GM19240 (cell line): Measurements from ENCODE around the gene MFAP3.
"Not testable (repeated sequence)": the region's sequence is repeated elsewhere in the genome, so short reads cannot be mapped to it uniquely, and the experiment has no call there.

Experiments
- DNase-seq: peaks from one replicate; pipeline ENCODE4 v3.0.0; 2011; ENCODE audit warnings: low spot score; ENCODE audit not compliant: insufficient read length

MFAP3 gene

DNA sequence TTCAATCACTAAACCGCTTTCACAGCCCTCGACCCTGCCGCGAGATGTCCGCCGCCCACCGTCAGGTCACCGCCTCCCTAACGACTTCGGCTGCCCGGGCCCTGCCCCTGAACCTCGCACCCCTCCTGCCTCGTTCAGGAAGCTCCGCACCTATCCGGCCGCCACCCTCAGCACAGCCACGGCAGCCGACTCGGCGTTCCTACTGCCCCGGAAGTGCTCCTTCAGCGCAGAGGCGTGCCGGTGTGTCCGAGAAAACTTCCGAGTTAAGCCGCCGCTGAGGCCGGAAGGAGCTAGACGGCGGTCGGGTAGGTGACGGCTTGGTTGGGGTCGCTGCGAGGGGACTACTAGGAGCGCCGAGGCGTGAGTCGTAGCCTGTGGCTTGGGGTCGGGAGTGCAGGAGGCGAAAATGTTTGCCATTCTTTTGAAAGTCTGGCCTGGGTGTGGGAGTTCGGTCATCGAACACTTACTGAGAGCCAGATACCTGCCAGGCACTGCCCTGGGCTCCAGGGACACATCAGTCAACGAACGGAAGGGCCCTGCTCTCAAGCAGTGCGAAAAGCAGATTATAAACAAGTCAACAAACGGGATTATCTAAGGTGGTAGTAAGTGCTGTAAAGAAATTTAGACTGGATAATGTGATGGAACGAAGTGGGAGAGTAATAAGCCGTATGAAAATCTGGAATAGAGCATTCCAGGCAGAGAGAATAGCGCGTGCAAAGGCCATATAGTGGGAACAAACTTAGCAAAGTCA, at the start of gene MFAP3, which contains the start of gene FAM114A2:
Gene MFAP3, plus strand, starts transcription at position 261 of the 751 bp plus-strand sequence. CDS start 10,756 bp downstream, outside the sequence.
Gene FAM114A2, minus strand, starts transcription at position 204 of the 751 bp plus-strand sequence. CDS start 3,957 bp downstream, outside the sequence.
- DNase-seq: peak; percentile 78

DNA sequence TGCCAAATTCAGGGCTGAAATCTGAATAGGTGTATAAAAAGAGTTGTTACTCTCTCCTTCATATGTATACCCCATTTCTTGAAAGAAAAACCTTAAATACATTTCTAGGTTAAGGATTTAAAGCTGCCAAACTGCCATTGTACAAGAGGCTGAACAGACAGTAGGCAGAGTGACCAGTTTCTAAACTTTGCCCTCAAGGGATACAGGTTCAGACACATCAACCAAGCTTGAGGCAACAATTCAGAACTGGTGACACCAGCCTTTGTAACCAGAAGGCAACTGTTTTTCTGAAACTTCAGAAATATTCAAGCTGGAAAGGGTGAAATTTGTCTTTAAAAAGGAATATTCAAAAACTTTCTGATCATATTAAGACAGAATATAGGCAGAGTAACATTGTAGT, 47.6 kb upstream of the MFAP3 start:
- no peak for DNase-seq

DNA sequence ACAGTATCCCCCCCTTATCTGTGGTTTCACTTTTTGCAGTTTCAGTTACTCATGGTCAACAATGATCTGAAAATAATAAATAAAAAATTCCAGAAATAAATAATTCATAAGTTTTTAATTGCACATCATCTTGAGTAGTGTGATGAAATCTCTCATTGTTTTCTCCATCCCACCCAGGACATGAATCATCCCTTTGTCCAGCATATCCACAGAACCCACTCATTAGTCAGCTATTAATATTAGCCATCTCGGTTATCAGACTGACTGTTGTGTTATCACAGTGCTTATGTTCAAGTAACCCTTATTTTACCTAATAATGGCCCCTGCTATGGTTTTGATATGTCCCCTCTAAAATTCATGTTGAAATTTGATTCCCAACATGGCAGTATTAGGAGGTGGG, 40.8 kb upstream of the MFAP3 start:
- DNase-seq: no peak

DNA sequence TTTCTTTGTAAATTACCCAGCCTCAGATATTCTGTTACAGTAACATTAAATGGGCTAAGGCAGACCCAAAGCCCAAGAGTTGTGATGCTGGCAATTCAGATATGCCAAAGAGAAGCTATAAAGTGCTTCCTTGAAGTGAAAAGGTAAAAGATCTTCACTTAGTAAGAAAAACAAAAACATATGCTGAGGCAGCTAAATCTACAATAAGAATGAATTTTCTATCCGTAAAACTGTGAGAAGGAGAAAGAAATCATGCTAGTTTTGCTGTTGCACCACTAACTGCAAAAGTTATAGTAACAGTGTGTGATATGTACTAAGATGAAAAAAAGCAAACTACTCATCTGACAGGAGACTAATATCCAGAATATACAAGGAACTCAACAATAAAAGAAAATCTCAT, 40.0 kb upstream of the MFAP3 start:
- no peak for DNase-seq

DNA sequence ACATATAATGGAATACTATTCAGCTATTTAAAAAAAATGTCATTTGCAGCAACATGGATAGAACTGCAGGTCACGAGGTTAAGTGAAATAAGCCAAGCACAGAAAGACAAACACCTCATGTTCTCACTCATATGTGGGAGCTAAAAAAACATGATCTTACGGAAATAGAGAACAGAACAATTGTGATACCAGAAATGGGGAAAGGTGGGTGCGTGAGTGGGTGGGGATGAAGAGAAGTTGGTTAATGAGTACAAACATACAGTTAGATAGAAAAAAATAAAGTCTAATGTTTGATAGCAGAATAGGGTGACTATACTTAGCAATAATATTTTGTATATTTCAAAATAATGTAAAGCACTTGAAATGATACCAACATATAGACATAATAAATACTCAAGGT, 38.8 kb upstream of the MFAP3 start:
- no peak for DNase-seq

DNA sequence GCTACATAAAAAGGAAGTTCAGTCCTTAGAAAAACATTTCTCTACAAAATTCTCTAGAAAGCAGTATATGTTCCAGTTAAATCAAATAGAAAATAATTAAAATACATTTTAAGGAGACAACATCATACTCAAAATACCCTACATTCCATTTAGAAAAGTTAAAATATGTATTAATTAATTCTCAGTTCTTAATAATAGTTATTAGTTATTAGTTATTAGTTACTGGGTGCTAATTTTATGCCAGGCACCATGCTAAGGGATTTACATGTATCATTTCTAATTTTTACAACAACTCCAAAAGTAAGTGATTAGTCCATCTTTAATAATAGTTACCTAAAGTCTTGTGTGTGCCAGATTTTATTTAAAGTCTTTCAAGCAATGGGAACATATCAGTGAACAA, 38.1 kb upstream of the MFAP3 start:
- no peak for DNase-seq

DNA sequence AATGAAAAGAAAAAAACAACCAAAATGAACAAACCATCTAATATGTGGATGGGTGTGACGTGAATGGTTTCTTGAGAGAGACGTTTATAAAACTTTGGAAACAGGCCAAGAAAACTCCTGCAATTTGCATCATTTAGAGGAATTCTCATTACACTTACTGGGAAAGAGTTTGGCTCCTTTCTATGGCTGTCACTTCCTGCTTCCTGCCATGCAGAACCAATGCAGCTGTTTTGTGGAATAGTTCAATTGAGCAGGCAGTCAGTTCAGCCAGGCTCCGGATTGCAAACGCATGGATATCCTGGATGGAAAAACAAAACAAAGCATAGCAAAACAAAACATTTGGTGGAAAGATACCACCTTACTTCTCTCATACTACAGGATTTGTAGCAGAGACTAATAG, 36.7 kb upstream of the MFAP3 start:
- no peak for DNase-seq

DNA sequence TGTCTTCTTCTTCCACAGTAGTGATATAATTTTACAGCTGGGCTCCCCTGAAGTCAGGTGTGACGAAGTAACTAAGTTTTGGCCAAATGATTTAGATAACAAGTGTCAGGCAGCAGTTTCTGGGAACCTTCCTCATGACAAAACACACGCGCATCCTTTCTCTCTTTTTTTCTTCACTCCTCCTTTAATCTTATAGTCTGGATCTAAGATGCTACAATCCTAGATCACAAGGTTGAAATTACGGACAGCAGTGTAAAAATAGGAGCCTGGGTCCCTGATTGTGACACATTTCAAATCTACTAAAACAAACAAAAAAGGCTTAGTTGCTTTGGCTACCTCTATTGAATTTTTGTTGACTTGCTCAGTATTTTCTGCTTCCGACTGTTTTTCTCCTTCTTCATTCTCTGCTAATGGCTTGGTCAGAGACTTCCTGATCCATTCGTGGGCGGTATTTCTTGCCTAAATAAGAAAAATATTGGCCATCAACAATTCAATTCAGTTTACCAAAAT, 36.2 kb upstream of the MFAP3 start:
- DNase-seq: no peak

DNA sequence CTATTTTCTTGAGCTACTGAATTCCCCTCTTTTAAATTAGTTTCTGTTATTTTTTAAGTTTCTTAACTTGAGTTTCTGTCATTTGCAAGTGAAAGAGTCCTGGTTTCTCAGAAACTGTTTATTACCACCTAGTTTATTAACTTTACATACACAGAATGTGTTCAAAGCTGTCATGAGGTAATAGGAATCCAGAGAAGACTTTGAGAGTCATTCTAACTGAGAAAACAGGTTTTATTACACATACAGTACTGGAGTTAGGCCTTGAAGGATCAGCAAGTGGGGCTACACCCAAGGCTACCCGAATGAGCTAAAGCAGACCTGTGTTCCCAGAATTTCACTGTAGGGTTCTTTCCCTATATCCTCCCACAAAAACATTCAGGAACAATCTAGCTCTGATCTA, 33.1 kb upstream of the MFAP3 start:
- DNase-seq: no peak

DNA sequence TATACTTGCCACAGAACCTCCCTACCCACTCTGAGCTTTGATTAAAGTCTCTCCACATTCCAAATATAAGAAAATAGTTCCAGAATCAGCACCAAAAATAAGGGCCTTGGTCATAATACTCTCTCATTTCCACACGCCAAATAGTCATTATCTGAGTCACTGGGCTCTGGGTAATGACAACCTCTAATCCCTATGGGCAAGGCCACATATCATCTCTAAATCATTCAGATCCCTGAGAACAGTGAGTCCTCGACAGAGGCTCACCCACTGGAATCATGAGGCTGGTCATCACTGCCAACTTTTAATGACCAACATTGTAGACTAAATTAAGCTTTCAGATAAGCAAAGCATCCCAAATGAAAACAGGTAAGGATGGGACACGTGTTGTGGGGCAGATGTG, 28.1 kb upstream of the MFAP3 start:
- DNase-seq: no peak

DNA sequence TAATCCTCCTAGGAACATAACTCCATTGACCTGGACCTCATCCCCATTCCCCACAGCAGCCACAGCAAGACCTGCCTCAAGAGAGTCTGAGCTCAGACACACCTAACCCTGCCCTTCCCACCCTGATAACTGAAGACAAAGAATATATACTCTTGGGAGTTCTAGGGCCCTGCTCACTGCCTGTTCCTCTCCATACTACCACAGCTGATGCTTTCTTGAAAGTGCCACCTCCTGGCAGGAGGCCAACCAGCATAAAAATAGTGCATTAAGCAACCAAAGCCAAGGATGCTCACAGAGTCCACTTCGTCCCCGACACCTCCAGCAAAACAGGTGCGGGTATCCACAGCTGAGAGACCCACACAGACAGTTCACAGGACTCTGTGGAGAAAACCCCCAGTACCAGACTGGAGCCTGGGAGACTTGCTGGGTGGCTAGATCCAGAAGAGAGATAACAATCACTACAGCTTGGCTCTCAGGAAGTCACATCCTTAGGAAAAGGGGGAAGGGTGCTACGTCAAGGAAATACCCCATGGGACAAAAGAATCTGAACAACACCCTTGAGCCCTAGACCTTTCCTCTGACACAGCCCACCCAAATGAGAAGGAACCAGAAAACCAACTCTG, 23.6 kb upstream of the MFAP3 start:
- DNase-seq: no peak

DNA sequence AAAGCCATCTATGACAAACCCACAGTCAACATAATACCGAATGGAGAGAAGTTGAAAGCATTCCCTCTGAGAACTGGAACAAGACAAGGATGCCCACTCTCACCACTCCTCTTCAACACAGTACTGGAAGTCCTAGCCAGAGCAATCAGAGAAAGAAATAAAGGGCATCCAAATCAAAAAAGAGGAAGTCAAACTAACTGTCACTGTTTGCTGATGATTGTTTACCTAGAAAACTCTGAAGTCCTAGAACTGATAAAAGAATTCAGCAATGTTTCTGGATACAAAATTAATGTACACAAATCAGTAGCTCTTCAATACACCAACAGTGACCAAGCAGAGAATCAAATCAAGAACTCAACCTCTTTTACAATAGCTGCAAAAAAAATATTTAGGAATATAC, 19.8 kb upstream of the MFAP3 start:
- not testable (repeated sequence) for DNase-seq

DNA sequence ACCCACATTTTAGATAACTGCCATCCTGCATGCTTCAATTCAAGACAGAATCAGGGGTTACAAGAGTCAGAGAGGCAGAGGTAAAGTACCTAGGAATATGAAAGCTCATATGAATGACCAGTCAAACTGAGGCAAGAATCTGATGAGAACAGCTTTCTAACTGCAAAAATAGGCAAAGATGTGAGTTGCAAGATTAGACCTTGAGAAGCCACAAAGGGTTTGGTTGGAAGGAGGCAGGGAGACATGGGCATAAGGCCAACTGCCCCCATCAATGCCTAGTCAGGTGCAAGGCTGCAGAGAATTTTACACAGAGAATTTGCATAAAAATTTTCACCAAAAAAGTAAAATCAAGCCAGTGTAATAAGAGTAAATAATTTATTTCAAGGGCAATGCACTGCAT, 12.8 kb upstream of the MFAP3 start:
- no peak for DNase-seq

DNA sequence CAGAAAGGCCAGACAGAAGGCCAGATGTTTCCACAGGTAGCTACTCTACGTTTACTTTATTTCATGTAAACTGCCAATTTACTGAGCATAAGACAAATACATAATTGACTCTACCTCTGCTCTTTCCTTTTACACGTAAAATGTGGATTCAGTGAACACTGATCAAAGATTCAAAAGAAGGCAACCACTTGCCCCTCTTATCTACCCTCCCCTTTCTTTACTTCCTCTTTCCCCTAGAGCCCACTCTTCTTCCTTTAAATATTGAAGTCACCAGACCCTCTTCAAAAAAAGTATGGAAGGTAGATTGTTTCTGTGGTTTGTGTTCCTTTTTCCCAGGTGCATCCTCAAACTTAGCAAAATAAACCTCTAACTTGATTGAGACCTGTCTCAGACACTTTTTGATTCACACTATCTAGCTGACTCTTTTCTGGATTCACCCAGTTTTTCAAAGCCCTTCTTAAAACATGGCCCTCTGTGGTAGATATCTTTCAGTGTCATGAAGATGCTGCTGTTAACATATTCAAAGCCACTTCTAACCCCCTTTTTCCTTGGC, 6.8 kb upstream of the MFAP3 start:
- DNase-seq: no peak

DNA sequence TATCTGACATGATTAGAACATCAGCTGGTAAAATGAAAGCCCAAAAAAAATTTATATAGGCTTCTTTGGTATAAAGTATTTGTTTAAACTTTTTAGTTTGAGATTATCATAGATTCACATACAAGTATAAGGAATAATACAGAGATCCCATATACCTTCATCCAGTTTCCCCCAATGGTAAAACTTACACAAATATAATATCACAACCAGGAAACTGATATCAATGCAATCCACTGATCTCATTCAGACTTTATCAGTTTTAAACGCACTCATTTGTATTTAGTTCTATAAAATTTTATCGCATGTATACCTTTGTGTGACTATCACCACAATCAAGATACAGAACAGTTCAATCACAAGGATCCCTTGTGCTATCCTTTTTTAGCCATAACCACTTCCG, 3.8 kb upstream of the MFAP3 start:
- no peak for DNase-seq

DNA sequence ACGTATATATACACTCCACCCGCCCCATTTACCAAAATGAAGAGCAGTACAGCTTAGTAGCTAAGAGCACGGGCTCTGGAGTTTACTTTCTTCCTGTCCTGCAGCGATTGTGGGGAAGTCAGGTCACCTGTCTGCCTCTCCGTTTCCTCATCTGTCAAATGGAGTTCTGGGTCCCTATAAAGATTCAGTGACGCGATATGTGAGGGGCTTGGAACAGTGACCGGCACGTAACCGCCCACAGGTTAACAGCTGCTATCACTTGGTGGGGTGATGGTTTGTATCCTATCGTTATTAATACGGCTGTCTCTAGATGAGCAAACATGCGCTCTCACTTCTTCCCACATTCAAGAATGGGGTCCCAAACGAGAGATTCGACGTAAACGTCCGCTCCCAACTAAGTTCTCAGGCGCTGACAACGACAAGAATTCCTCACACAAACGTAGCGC, 483 bp upstream of the MFAP3 start:
- peak; percentile 14 for DNase-seq

DNA sequence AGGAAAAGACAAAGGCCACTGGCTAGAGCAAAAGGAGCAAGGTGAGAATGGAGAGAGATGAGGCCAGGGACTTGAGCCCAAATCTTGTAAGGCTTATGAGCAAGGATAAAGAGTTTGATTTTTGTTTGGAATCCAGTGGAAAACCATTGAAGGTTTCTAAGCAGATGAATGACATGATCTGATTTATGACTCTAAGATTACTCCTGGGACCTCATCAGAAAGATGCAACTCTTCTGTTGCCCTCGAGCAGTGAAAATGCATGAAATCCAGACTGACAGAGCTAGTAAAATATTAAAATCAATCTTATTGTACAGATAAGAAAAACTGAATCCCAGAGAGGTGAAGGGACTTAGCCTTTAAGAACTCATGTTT, 677 bp downstream of the MFAP3 start:
- DNase-seq: no peak

DNA sequence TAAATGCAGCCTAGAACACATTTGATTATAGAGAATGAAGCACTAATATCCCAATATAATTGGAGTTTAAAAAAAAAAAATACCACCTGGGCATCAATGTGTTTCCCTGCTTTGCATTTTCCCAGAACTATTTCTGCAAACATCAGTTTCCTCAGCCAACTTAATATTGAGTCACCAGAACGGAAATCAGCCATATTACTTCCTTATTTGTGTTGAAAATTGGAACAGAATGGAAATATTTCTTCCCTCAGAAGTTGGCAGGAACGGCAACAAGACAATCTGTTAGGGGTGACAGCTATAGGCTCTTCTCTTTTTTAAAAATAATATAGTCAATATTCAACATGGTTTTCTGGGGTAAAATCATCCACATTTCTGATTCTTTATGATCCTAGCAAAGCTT, 4.0 kb downstream of the MFAP3 start:
- DNase-seq: no peak

DNA sequence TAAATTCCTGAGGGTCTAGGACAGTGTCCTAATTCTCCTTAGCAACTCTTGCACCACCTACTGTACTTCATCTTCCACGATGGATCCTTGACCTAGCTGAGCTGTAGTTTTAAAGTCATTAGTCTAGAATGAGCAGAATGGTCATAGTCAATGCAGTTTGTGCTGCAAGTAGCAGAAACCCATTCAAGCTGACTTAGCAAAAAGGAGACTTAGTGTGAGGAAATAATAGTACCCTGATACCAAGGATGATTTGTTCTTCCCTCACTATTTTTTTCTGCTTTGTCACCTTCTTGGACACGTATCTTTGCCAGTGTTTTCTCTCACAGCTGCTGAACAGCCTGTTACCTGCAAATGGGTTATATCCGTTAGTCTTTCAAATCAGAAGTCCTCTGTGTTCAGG, 5.3 kb downstream of the MFAP3 start:
- DNase-seq: no peak

DNA sequence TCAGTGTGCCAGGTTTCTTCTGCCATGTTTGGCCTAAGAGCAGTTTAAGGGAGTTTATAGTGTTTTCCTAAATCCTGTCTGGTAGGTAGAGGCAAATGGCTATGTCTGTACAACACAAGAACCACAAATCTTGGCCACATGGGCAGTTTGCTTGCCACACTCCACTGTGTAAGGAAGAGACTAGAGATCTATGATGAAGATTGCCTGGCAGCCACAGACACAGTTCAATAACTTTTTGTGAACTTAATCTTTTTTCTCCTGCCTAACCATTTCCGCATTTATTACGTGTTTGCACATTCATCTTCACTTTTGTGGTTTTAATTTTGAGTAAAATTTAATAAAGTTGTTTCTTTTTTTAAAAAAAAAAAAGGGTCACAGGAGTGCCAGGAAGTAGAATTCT, 5.8 kb downstream of the MFAP3 start:
- no peak for DNase-seq

DNA sequence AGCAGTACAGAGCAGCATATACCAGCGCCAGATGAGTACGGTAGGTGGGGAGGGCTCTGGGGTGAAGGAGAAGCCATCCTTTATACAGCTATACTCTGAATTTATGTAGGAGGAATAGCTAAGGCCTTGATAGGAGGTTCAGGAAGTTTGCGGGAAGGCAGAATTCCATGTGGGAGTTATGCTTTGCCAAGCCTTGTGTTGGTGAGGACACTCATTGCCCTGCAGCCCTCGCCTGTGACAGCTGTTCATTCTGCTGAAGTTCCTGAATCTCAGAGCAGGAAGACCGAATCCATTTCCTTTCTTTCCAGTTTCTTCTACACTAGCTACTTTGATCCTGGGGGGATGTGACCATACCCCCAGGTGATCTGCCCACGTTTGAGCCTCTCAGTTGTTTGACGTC, 7.7 kb downstream of the MFAP3 start:
- no peak for DNase-seq

DNA sequence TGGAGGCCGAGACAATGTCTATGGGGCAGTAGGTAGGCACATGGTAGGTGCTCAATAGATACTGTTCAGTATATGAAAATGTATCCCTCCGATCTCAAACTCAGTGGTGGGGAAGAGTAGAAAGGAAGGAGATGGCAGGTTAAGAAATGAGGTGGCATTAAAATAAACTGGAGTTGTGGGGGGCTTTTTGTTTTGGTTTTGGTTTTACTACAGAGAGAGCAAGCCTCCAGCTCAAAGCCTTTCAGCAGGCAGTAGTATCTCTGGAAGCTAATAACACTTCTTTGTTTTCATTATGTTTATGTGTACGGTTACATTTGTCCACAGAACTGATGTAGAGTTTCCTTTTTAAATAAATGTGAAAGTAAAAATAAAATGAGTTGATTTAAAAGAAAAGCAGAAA, 8.6 kb downstream of the MFAP3 start:
- DNase-seq: no peak

DNA sequence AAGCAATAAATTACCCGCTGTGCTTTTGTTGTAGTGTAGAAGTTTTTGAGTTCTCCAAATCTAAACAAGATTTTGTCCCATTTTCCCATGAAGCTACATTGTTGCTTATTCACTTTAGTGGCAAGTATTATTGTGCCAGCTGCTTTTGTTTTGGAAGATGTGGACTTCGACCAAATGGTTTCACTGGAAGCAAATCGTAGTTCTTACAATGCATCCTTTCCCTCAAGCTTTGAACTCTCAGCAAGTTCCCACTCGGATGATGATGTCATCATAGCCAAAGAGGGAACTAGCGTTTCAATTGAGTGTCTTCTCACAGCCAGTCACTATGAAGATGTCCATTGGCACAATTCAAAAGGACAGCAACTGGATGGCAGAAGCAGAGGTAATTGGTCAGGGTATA, 10.9 kb downstream of the MFAP3 start:
- no peak for DNase-seq
